SK-N-DZ (cell line): ENCODE data around the gene TYMP.
"Not testable (repeated sequence)": the region's sequence is repeated elsewhere in the genome, so short reads cannot be mapped to it uniquely, and the experiment has no call there.

Experiments
- DNase-seq: peaks from one replicate; pipeline ENCODE4 v3.0.0-alpha.2; 2015; ENCODE audit warnings: low spot score

TYMP gene

GRCh38 chr22:50524676-50525103 lies 5.1 kb downstream of the TYMP start:
- no peak for DNase-seq

- DNase-seq: peak; percentile 72
These were observed 5.8 kb downstream of the TYMP start for GRCh38 chr22:50523806-50524675.

GRCh38 chr22:50523458-50523805 lies 6.4 kb downstream of the TYMP start:
- DNase-seq: no peak

GRCh38 chr22:50522806-50523438 lies 6.9 kb downstream of the TYMP start:
- DNase-seq: no peak

DNA sequence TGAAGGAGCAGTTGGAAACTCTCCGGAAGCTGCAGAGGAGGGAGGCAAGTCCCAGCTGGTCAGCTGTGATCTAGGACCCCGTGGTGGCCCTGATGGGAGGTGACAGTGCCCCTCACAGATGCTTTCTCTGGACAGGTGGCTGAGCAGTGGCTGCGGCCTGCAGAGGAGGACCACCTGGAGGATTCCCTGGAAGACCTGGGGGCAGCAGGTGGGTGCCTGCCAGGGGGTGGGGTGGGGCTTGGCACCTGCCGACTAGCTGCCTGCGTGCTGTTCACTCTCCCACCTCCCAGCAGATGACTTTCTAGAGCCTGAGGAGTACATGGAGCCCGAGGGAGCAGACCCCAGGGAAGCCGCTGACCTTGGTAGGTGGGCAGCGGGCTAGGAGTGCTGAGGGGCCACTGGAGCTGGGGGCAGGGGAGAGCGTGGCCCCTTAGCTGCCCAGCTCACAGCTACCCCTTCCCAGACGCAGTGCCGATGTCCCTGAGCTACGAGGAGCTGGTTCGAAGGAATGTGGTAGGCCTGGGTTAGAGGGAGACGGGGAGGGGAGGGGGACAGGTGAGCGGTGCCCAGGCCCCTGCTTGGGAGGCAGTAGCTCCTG lies 7.5 kb downstream of the TYMP start:
- no peak for DNase-seq

DNA sequence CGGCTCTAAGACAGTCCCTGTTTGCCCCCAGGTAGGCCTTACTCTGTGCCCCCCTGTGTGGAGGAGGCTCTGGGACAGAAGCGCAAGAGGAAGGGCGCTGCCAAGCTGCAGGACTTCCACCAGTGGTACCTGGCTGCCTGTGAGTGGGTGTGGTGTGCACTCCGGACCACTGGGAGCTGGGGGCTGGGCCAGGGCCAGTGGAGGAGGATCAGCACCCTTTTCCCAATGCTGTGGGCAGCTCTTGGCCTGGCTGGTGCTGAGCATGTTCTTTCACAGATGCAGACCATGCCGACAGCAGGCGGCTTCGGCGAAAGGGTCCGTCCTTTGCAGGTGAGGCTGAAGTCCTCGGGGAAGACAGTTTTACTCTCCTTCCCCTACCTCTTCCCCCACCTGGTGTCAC lies 8.1 kb downstream of the TYMP start:
- no peak for DNase-seq

DNA sequence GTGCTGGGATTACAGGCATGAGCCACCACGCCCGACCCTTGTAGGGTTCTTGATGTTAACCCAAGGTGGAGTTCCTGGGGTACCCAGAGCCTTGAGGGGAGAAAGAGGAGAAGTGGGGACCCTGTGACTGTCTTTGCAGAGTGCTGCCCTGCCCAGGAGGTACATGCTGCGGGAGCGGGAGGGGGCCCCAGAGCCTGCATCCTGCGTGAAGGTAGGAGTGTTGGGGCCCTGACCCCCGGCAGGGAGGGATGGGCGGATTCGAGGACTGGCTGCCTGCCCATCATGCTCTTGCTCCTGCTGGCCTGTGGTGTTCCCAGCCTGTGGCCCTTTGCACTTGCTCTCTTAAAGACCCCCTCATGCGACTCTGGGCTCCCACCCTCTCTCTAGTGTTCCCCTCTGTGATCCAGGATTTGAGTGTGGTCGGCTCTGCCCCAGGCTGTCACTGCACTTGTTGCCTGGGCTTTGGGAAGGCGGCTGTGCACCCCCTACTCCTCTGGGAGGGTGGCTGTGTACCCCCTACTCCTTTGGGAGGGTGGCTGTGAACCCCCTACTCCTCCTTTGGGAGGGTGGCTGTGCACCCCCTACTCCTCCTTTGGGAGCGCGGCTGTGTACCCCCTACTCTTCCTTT lies 8.9 kb downstream of the TYMP start:
- no peak for DNase-seq

GRCh38 chr22:50520184-50520583 lies 9.6 kb downstream of the TYMP start:
- DNase-seq: not testable (repeated sequence)

DNA sequence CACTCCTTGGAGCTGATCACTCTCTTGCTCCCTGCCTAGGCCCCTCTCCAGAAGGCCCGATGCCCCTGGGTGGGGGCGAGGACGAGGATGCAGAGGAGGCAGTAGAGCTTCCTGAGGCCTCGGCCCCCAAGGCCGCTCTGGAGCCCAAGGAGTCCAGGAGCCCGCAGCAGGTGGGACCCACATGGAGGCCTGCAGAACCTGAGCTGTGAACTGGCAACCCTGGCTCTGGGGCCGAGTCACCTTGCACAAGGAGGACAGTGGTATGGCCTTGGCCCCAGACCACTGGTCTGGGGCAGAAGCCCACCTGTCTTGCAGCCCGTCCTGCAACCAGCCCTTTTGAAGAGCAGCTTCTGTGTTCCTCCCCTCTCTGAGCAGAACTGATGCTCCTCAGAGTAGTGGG lies 10.7 kb downstream of the TYMP start:
- no peak for DNase-seq

DNA sequence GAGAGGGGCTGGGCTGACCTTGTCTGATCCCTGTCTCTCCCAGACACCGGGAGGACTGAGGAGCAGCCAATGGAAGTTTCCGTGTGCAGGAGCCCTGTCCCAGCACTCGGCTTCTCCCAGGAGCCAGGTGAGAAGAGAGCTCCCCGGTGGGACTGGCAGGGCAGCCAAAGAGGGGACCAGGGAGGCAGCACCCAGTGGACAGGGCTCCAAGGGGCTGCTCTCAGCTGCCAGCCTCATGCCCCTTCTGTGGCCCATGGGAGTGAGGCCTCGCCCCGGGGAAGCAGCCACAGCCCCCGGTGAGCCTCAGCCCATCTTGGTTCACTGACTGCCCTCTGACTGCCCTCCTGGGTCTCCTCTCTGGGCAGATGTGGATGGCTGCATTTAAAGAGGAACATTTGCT lies 11.2 kb downstream of the TYMP start:
- DNase-seq: no peak

- DNase-seq: no peak
These were observed 12.1 kb downstream of the TYMP start for GRCh38 chr22:50517495-50518260.

GRCh38 chr22:50516891-50517290 lies 12.9 kb downstream of the TYMP start:
- no peak for DNase-seq

DNA sequence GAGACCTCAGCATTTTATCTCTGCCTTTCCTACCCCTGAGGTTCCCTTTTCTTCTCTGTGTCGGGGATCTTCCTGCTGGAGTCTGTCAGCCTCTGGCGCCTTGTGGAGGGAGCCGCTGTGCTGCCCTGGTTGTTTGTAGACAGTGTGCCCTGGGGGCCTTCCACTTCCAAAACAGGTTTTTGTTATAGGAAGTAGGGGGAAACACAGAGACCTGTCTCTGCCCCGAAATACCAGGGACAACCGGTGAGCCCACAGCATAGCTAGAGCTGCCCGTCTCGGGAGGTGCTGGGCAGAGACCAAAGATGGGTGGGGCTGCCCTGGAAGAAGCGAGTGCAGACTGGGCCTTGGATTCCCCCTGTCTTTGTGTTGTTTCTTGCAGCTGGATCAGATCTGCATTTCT lies 13.7 kb downstream of the TYMP start:
- DNase-seq: no peak

GRCh38 chr22:50513175-50513574 lies 16.6 kb downstream of the TYMP start:
- DNase-seq: no peak

- no peak for DNase-seq
These were observed 20.9 kb downstream of the TYMP start for GRCh38 chr22:50508897-50509296.

DNA sequence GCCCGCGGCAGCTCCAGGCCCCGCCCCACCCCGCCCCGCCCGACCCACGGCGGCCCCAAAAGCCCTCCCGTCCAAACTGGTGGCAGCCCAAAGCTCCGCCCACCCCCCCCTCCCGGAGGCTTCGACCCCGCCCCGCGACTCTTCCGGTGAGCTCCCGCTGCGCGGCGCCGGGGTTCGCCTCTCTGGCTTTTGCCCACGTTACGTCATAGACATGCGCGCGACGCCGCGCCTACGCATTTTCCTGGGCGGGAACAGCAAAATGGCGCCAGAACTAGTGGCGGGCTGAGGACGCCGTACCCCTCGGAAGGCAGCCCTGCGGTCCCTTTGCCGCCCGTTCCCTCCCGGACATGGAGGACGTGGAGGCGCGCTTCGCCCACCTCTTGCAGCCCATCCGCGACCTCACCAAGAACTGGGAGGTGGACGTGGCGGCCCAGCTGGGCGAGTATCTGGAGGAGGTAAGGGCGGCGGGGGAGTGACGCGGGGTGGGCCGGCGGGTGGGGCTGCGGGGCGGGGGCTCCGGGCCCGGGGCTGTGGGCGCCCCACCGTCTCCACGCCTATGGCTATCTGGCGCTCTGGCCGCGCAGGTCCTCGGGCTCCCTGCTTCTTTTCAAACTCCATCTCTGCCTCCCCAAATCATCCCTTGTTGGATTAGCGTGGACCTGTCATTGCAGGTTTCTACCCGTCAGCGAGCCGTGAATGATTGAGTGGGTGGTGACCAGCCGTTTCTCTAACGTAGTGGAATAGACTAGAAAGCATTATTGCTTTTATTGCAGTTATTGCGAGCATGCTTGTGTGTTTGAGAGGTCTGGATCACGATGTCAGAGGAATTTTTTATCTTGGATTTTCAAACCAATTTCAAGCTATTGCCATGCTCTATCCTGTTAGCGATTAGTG lies 21.6 kb downstream of the TYMP start, which contains the start of gene NCAPH2:
NCAPH2 (plus strand) TSS at position 234 of the 894 bp plus-strand sequence; CDS start at position 348, 114 bp downstream.
- DNase-seq: peak; percentile 96

DNA sequence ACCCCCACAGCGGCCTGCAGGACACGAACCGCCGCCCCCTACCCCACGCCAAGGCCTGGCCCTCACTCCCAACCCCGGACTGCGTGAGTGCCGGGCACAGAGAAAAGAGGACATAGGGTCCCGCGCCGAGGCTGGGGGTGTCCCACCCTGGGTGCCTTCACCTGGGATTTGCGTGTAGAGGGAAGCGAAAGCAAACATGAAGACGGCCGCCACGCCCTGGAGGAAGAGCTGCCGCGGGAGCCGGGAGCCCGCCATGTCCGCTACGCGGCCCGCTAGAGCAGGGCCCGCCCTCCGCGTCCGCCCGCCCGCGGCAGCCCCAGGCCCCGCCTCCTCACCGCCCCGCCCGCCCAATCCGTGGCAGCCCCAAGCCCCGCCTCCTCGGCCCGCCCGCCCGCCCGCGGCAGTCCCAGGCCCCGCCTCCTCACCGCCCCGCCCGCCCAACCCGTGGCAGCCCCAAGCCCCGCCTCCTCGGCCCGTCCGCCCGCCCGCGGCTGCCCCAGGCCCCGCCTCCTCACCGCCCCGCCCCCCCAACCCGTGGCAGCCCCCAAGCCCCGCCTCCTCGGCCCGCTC lies 22.3 kb downstream of the TYMP start, which contains the start of gene LMF2:
LMF2 (minus strand) TSS at position 282 of the 570 bp plus-strand sequence; CDS start at position 255, 27 bp downstream.
- peak; percentile 73 for DNase-seq

- DNase-seq: no peak
These were observed 23.0 kb downstream of the TYMP start for GRCh38 chr22:50506611-50507420.
